Testis (tissue), 3 donors: ENCODE results near the gene WBP1L. TPM values are rescaled to one million over a fixed set of nuclear protein-coding genes. Genes with fewer than 3 reads are reported as not detected.

Source experiments
- DNase-seq: peaks from one replicate; pipeline ENCODE4 v3.0.0-alpha.2; 2019
- H3K27ac ChIP-seq, 2 donors: fragments of 200-600 bp; sonication (generic); one replicate each; pipeline ENCODE4 v1.5.1; 2019
- H3K27me3 ChIP-seq: fragments of 200-600 bp; sonication (generic); one replicate; pipeline ENCODE4 v1.5.1; 2019
- H3K36me3 ChIP-seq: fragments of 200-600 bp; sonication (generic); one replicate; pipeline ENCODE4 v1.5.1; 2017; ENCODE audit warnings: low read depth; ENCODE audit errors: missing control alignments
- H3K4me1 ChIP-seq: fragments of 200-600 bp; sonication (generic); one replicate; pipeline ENCODE4 v1.5.1; 2019
- H3K4me3 ChIP-seq, 2 donors: fragments of 200-600 bp; sonication (generic); one replicate each; pipeline ENCODE4 v1.5.1; 2017 to 2019
- H3K9me3 ChIP-seq: fragments of 200-600 bp; sonication (generic); one replicate; pipeline ENCODE4 v1.5.1; 2017
- POLR2A ChIP-seq: fragments of 450-650 bp; IDR thresholded peaks from one replicate; pipeline ENCODE4 v1.6.1; 2017; ENCODE audit warnings: antibody characterized with exemption, mild to moderate bottlenecking, moderate library complexity
- WGBS, 2 donors: methylation state at CpG; one replicate each; pipeline ENCODE4 v1.1.5; 2018; 5-methylcytosine and 5-hydroxymethylcytosine counted together
- intact Hi-C: fragments of 100-400 bp; cut with DNase I; formaldehyde crosslinking; loops from one replicate; pipeline ENCODE4 v1.15.1; 2023; ENCODE audit warnings: low total_unique reads
- polyA plus RNA-seq: library from polyadenylated mRNA; stranded (reverse); fragments of 350-450 nt; fragmentation: Illumina TruSeq; extraction: RNeasy Lipid Tissue Mini Kit (QIAGEN cat#74804); gene quantifications from one replicate; pipeline ENCODE4 v1.2.3, GENCODE V29; 2014; ENCODE audit warnings: low read depth, low replicate concordance; ENCODE audit not compliant: insufficient read depth
- total RNA-seq, 2 donors: library from RNA; depleted of rRNA; stranded (reverse); fragments of >200 nt; gene quantifications; one replicate each; pipeline ENCODE4 v1.2.3, GENCODE V29; 2016
- TF ChIP-seq, protein P1 (sequence below), 3 experiments: fragments of 450-650 bp in 2 of 3; fragments of 200-600 bp in 1 of 3; sonication (generic) in 1 of 3; IDR thresholded peaks; one replicate each; pipeline ENCODE4 v1.5.1; 2016 to 2019; ENCODE audit warnings: antibody characterized with exemption in 3 of 3, mild to moderate bottlenecking in 2 of 3, moderate library complexity in 1 of 3

WBP1L gene
- total and polyA plus RNA-seq, 3 donors from 2014 or later, result 72.4 to 165 (median 113) TPM

DNA sequence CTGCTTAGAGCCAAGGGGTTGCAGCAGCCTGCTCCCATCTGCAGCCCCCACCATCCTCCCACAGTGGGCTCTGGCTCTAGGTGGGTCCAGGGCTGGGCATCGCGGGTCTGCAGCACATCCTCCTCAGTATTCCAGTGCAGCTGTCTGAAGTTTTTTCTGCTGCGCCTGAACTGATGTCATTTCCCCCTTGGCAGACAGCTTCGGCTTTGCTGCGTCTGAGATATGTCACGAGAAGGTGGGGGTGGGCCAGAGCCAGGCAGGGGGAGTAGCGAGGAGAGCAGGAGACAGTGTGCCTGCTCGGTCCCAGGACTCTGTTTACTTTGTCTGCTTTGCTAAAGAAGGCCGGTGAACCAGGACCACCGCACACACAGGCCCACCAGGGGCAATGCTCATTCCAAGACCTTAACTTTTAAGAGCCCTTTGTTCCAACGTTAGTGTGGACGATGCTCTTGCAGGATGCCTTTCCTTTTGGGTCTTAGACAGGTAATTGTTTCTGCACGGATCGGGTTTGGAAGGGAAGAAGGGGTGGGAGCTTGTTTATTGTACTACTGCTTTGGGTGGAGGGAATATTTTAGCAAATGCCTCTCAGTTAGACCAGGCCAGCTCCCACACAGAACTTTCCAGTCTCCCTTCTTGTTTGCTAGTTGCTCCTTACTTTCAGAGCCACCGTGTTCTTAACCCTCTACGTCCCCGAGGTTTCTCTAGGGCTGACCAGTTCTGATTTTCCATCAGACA lies 32.4 kb downstream of the WBP1L start:
- DNase-seq, result peak; percentile 92
- 19 to 30% methylated on average over 16 to 17 of the region's 17 CpGs for WGBS, 2 donors
- peaks cover 88% of the 10 kb centered on the region for H3K4me1 ChIP-seq
- H3K9me3 ChIP-seq, result no peaks in the 10 kb centered on the region
- intact Hi-C loops, result no loop called here
- no peaks in the 10 kb centered on the region for H3K36me3 ChIP-seq
- H3K4me3 ChIP-seq, result peak overlapping the region; percentile 17 to 43
- peak overlapping the region; percentile 93 for H3K27ac ChIP-seq
- TF ChIP-seq POLR2A, result no peak
- H3K27me3 ChIP-seq, result no peaks in the 10 kb centered on the region

DNA sequence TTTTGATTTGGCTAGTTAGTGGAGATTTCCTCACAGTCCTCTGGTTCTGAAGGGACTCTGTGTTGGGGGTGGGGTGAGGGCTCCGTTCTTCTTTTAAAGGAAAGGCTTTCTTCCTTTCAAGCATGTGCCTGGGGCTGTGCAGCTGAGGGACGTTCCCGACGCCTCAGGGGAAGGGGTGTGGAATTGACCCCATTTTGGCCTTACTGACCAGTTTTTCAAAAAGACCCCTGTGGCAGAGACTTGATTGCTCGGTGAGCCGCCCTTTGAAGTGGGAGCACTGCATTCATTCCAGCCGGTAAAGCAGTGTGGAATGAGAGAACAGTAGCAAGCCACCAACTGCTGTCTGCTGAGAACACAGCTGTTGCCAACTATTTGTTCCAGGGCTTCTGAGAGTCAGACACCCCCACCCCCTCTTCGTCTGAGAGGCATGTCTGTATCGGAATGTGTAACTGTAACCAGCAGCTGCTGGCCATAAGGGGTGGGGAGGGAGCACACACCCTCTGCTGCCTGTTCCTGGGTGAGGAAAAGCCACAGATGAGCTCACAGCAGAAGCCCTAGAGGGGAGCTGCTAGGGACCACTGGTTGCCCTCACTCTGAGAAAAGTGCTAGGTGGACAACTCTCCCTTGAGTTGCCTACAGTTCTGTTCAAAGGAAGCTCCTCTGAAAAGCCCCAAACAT lies 33.2 kb downstream of the WBP1L start:
- H3K4me3 ChIP-seq, result peak overlapping the region; percentile 17 to 43
- intact Hi-C loops, result no loop called here
- H3K36me3 ChIP-seq, result no peaks in the 10 kb centered on the region
- H3K9me3 ChIP-seq, result no peaks in the 10 kb centered on the region
- TF ChIP-seq, protein P1, sequence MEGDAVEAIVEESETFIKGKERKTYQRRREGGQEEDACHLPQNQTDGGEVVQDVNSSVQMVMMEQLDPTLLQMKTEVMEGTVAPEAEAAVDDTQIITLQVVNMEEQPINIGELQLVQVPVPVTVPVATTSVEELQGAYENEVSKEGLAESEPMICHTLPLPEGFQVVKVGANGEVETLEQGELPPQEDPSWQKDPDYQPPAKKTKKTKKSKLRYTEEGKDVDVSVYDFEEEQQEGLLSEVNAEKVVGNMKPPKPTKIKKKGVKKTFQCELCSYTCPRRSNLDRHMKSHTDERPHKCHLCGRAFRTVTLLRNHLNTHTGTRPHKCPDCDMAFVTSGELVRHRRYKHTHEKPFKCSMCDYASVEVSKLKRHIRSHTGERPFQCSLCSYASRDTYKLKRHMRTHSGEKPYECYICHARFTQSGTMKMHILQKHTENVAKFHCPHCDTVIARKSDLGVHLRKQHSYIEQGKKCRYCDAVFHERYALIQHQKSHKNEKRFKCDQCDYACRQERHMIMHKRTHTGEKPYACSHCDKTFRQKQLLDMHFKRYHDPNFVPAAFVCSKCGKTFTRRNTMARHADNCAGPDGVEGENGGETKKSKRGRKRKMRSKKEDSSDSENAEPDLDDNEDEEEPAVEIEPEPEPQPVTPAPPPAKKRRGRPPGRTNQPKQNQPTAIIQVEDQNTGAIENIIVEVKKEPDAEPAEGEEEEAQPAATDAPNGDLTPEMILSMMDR (IDR thresholded peaks at IDR 0.05), result no peak
- TF ChIP-seq POLR2A, result no peak
- H3K4me1 ChIP-seq, result peaks cover 90% of the 10 kb centered on the region
- 15 to 34% methylated on average over 6 to 9 of the region's 9 CpGs for WGBS, 2 donors
- peak overlapping the region; percentile 93 for H3K27ac ChIP-seq
- H3K27me3 ChIP-seq, result no peaks in the 10 kb centered on the region
- DNase-seq, result peak; percentile 95

DNA sequence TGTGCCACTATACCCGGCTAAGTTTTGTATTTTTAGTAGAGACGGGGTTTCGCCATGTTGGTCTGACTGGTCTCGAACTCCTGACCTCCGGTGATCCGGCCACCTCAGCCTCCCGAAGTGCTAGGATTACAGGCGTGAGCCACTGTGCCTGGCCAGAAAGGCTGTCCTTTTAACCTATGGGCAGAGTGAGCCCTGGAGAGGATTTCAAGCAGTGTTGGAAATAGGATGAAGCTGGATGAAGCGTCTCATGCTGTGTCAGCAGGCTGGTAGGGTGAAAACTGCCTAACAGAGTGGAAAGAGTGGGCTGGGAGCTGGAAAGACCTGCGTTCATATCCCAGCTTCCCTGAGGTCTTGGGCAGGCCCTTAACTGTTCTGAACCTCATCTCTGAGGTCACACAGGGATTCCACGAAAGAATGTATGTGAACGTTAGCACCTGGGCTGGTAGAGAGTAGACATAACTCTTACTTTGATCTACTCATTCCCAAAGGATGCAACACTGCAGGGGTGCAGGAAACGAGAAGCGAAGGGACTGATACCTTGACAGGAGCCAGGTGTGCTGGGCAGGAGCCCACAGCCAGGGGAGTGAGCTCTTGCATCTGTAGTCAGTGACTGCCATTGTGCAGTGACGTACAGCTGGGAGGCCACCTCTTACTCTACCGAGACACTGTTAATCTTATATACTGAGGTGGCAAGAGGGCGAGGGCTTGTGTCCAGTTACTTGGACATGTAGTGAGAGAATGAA lies 34.1 kb downstream of the WBP1L start:
- WGBS, 2 donors, result 69 to 86% methylated on average over 15 to 17 of the region's 17 CpGs
- H3K27ac ChIP-seq, result peak overlapping the region; percentile 93
- H3K4me3 ChIP-seq, result no peak overlapping the region
- TF ChIP-seq POLR2A, result no peak
- TF ChIP-seq, protein P1 (IDR thresholded peaks at IDR 0.05), result no peak
- H3K27me3 ChIP-seq, result no peaks in the 10 kb centered on the region
- intact Hi-C loops, result no loop called here
- H3K4me1 ChIP-seq, result peaks cover 94% of the 10 kb centered on the region
- no peak for DNase-seq
- H3K36me3 ChIP-seq, result no peaks in the 10 kb centered on the region
- no peaks in the 10 kb centered on the region for H3K9me3 ChIP-seq

DNA sequence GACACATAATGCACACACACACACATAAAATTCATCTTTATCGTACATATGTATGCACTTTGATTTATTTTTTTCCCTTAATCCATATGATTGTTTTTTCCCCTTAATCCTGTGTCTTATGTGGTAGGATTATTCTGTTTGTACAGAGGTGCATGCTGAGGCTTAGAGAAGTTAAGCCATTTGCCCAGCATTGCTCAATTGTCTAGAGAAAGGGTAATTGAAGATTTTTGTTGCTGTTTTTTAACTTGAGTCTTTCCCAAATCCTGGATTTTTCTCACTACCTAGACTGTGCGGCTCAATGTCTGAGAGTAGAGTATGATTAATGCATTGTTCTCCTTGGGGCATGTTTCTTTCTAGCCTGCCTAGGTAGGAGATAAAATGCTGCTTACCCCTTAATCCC lies 35.0 kb downstream of the WBP1L start:
- H3K27ac ChIP-seq, result peak overlapping the region in 1 of 2 donors; percentile 93
- H3K27me3 ChIP-seq, result no peaks in the 10 kb centered on the region
- no peak overlapping the region for H3K4me3 ChIP-seq
- H3K36me3 ChIP-seq, result no peaks in the 10 kb centered on the region
- 82 to 83% methylated on average over 2 of the region's 2 CpGs for WGBS, 2 donors
- TF ChIP-seq, protein P1 (IDR thresholded peaks at IDR 0.05), result no peak
- no peak for TF ChIP-seq POLR2A
- H3K9me3 ChIP-seq, result no peaks in the 10 kb centered on the region
- no peak for DNase-seq
- intact Hi-C loops, result no loop called here
- peaks cover 94% of the 10 kb centered on the region for H3K4me1 ChIP-seq
